NCI-H446 treated with DMSO at 0.1 percent for 48 hours (cell line): Measurements from ENCODE around the gene PARN.
"Not testable (repeated sequence)": the region's sequence is repeated elsewhere in the genome, so short reads cannot be mapped to it uniquely, and the experiment has no call there.

ENCODE experiments used
- DNase-seq: peaks from one replicate; lab custom pipeline; 2025; lab: John Stamatoyannopoulos, UW

PARN gene

GRCh38 chr16:14632693-14633569, 2.9 kb upstream of the PARN start, which contains the start of gene BFAR:
Gene BFAR, plus strand, starts transcription at chr16:14632951. Its CDS starts 11,396 bp downstream, at chr16:14644347.
- DNase-seq = peak; percentile 93

DNA sequence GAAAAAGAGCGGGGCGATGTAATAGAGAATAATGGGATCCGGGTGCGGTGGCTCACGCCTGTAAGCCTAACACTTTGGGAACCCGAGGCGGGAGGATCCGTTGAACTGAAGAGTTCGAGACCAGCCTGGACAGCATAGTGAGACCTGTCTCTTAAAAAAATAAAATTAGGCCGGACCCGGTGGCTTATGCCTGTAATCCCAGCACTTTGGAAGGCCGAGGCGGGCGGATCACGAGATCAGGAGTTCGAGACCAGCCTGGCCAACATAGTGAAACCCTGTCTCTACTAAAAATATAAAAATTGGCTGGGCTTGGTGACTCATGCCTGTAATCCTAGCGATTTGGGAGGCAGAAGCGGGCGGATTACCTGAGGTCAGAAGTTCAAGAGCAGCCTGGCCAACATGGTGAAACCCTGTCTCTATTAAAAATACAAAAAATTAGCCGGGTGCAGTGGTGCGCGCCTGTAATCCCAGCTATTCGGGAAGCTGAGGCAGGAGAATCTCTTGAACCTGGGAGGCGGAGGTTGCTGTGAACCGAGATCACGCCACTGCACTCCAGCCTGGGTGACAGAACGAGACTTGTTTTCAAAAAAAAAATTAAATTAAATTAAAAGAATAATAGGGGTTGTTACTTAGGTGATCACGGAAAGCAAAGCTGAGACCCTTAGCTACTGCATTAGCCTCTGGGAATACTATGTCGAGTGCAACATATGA, 715 bp upstream of the PARN start:
- DNase-seq = not testable (repeated sequence)

DNA sequence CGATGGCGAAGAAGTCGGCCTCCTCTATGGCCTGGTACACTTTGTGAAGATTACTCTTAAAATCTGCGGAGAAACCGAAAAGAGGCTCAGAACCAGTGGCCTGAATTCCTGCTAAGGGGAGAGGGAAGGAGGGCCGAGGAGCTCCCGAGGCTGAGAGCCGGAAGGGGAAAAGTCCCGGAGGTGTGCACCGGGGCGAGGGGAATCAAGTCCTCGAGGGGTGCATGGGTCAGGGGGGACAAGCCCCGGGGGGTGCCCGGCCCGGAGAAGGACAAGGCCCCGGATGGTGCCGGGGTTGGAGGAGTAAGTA, 495 bp downstream of the PARN start:
- no peak for DNase-seq

GRCh38 chr16:14628806-14629611, 1.1 kb downstream of the PARN start:
- no peak for DNase-seq

DNA sequence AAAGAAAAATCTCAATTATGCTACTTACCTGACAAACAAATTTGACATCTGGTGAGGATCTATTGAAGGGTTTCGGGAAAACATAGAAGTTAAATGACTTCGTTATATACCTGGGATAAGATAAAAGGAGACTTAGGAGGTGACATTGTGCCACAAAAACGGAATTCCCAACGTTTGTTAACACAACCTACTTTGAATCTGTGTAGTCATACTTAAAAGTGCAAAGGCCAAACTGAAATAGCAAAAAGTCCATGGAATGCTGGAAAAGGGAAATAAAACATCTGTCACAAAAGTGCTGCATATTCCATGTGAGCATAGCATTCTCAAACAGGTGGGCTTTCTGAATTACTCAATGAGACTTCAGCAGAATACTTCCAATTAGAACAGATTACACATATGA, 3.0 kb downstream of the PARN start:
- DNase-seq = no peak

- no peak for DNase-seq
These were observed 11.5 kb downstream of the PARN start for GRCh38 chr16:14618566-14618965.

- DNase-seq = no peak
These were observed 13.8 kb downstream of the PARN start for GRCh38 chr16:14616280-14616679.

GRCh38 chr16:14613991-14614390, 16.1 kb downstream of the PARN start:
- DNase-seq = no peak

- no peak for DNase-seq
These were observed 18.4 kb downstream of the PARN start for GRCh38 chr16:14611660-14612059.

DNA sequence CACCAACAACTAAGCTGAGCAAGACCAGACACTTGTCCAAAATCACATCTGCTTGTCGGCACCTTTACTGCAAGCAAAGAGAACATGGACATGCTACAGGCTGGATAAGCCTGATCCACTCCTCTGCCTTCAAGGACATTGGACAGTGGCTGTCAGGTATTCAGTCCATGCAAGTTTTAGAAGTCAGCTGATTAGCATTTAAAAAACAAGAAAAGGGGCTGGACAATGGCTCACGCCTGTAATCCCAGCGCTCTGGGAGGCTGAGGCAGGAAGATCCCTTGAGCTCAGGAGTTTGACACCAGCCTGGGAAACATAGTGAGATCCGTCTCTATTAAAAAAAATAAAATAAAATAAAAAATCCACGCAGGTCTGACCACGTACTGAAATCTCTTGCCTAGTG, 20.3 kb downstream of the PARN start:
- no peak for DNase-seq

- DNase-seq = no peak
These were observed 21.5 kb downstream of the PARN start for GRCh38 chr16:14608604-14609003.

- no peak for DNase-seq
These were observed 21.9 kb downstream of the PARN start for GRCh38 chr16:14608111-14608566.

DNA sequence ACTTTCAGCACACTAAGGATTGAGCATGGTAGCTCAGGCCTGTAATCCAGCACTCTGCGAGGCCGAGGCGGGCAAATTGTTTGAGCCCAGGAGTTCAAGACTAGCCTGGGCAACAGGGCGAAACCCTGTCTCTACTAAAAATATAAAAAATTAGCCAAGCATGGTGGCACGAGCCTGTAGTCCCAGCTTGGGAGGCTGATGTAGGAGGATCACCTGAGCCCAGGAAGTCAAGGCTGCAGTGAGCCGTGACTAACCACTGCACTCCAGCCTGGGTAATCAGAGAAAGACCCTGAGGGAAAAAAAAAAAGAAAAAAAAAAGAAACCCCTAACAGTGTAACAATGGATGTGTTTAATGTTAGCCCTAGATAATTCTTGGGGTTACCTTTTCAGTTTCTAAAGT, 24.0 kb downstream of the PARN start:
- no peak for DNase-seq

- DNase-seq = no peak
These were observed 27.6 kb downstream of the PARN start for GRCh38 chr16:14602443-14602963.

DNA sequence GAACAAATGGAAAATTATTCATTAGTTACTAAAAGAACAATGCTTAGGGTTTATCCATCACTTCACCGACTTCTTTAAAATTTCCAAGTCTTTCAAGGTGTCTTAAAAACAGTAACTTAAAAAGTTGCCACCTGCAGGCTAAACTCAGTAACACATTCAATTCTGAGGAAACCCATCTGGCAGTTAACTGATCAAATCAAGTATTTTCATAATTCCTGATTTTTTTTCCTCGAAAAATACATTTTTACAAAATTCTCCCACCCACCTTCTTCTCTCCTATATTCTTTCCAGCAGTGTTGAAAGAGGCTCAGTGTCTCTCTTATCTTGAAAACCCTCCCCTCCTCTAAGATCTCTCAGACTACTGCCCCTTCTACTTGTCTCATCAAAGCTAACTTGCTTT, 29.9 kb downstream of the PARN start:
- DNase-seq = no peak

- DNase-seq = no peak
These were observed 43.3 kb downstream of the PARN start for GRCh38 chr16:14586637-14587305.

- DNase-seq = no peak
These were observed 44.8 kb downstream of the PARN start for GRCh38 chr16:14585287-14585686.

GRCh38 chr16:14580926-14581325, 49.1 kb downstream of the PARN start:
- not testable (repeated sequence) for DNase-seq

- no peak for DNase-seq
These were observed 50.8 kb downstream of the PARN start for GRCh38 chr16:14579266-14579665.

DNA sequence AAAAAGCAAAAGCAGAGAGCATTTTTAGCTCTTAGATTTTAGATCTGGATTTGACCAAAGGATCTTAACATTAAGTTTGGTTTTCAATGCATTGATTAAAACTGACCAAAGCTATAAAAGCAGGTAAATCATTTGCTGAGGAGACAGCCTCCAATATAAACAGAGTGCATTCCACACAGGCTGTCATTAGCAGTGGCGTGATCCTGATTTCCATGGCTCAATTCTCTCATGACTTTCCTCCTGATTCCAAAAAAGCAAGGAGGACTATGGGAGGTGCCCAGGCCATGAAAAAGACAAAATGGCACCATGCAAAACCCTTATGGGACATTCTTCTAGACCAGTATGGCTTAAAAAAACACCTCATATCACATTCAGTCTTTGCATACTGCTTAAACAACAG, 53.5 kb downstream of the PARN start:
- DNase-seq = no peak

GRCh38 chr16:14576069-14576468, 54.0 kb downstream of the PARN start:
- no peak for DNase-seq
